Heart left ventricle (tissue), 13 donors: ENCODE measurements around the gene ALPK3.

Experiments
- CTCF ChIP-seq, 12 donors: fragments of 200-600 bp; sonication (generic) in 4 of 12; IDR thresholded peaks; one replicate each; pipeline versions ENCODE4 v1.5.0 to v1.8.0; 2018 to 2022; ENCODE audit warnings: antibody characterized with exemption in 12 of 12, mild to moderate bottlenecking in 5 of 12
- POLR2A ChIP-seq, 2 donors: fragments of 450-650 bp; IDR thresholded peaks; one replicate each; pipeline ENCODE4 v1.6.1; 2017; ENCODE audit warnings: antibody characterized with exemption in 2 of 2, mild to moderate bottlenecking in 2 of 2, moderate library complexity in 2 of 2
- donor health status: ischemic (EF 13 %, LVEDD 7.1; RV severe dilation, severe dysfunction).
- donor health status: DM: no; HTN: yes; CAD: no.
- donor health status: DM: no; HTN: no; CAD: no.
- donor health status: ischemic (EF 25% LVEDD 6.9; RV normal size, moderate dysfunction).
- donor health status: ischemic (EF 25% LVEDD 5.7; RV mildly dilated, moderate dysfunction).
- donor health status: ischemic (EF 35%, LVEDD 5.7; RV mildly dilated, moderate dysfunction).
- donor health status: nonischemic (EF 11% LVEDD 7.7; RV severe dilation, severe dysfunction).
- donor health status: DM: yes; HTN: yes; CAD: no.
- donor health status: PGD.
- donor health status: ischemic (EF 29% LVEDD 5.4; RV normal size, mild dysfunction).
- donor health status: nonischemic (EF 23%, LVEDD 6.1; RV moderate dilation, normal function).

DNA sequence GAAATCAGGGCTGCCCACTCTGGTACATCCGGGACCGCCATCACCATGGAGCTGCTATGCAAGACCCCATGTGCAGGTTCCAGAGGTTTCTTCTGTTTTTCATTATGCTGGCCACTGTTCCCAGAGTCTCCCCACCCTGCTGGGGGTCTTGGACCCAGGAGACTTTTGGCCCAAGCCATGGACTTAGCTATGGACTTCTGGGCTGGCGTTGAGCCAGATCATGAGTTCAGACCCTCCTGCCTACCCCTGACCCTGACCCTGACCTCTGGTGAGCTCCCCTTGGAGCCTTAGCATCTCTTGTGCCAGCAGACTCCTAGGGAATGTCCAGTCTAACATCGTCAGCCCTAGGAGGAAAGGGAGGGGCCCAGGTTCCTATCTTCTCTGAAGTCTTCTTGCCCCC is 92.6 kb downstream of the ALPK3 start:
- TF ChIP-seq POLR2A (IDR thresholded peaks at IDR 0.05) (no peak), CTCF (IDR thresholded peaks at IDR 0.05) (no peak)
